HepG2 (cell line): ENCODE measurements around the gene GPC4.

Source experiments
- EHMT2 ChIP-seq: fragments of 200-600 bp; sonication (generic); IDR thresholded peaks from 2 replicates; pipeline ENCODE4 v1.7.0; 2017; ENCODE audit warnings: antibody characterized with exemption, low read depth, low read length, borderline replicate concordance
- ISL2 ChIP-seq: sonication (generic); formaldehyde crosslinking; IDR thresholded peaks from 2 replicates; pipeline ENCODE4 v1.5.0; 2020; ENCODE audit warnings: missing genetic modification reagents
- MAFG ChIP-seq: sonication (generic); formaldehyde crosslinking; IDR thresholded peaks from 2 replicates; pipeline ENCODE4 v1.5.1; 2020; ENCODE audit warnings: mild to moderate bottlenecking, missing genetic modification reagents
- MTA3 ChIP-seq: sonication (generic); formaldehyde crosslinking; IDR thresholded peaks from 2 replicates; pipeline ENCODE4 v1.4.0; 2020; ENCODE audit warnings: missing genetic modification reagents
- ZNF350 ChIP-seq: sonication (generic); formaldehyde crosslinking; IDR thresholded peaks from 2 replicates; pipeline ENCODE4 v1.4.0; 2020; ENCODE audit warnings: mild to moderate bottlenecking, low read depth, missing genetic modification reagents, borderline replicate concordance
- ZNF75D ChIP-seq: sonication (generic); formaldehyde crosslinking; IDR thresholded peaks from 2 replicates; pipeline ENCODE4 v1.8.1; 2023; ENCODE audit warnings: missing genetic modification reagents, mild to moderate bottlenecking, borderline replicate concordance
- ZNF883 ChIP-seq: sonication (generic); formaldehyde crosslinking; IDR thresholded peaks from 2 replicates; pipeline ENCODE4 v1.5.1; 2020; ENCODE audit warnings: mild to moderate bottlenecking, missing genetic modification reagents; ENCODE audit errors: not compliant biosample characterization
- TF ChIP-seq, protein P1 (sequence below): sonication (generic); formaldehyde crosslinking; IDR thresholded peaks from 2 replicates; pipeline ENCODE4 v1.4.0; 2020; ENCODE audit warnings: missing genetic modification reagents
- TF ChIP-seq, protein P2 (sequence below): sonication (generic); formaldehyde crosslinking; IDR thresholded peaks from 2 replicates; pipeline ENCODE4 v1.5.0; 2020; ENCODE audit warnings: mild to moderate bottlenecking, missing genetic modification reagents, moderate library complexity
- TF ChIP-seq, protein P3 (sequence below): fragments of 450-650 bp; IDR thresholded peaks from 2 replicates; pipeline ENCODE4 v1.6.1; 2017; ENCODE audit warnings: mild to moderate bottlenecking
- TF ChIP-seq, protein P4 (sequence below): sonication (generic); formaldehyde crosslinking; IDR thresholded peaks from 2 replicates; pipeline ENCODE4 v1.8.0; 2022; ENCODE audit warnings: missing genetic modification reagents, mild to moderate bottlenecking, borderline replicate concordance

DNA sequence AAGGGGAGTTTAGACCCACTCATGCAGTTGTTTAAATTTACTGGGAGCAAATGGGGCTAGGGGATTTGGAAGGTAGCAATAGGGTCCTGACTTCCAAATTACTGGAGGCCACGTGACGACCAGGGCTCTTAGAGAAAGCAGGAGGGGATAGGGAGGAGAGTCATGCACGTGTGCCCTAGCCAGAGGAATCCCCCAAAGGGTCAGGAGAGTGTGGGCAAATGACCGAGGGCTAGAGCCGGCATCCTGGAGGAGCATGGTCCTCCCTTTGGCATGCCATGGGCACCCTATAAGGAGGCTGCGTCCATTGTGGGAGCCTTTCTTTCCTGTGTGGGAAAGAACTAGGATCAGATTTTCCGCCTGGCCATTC lies 25.5 kb upstream of the GPC4 start:
- TF ChIP-seq ISL2 (CRISPR knock-in tag) (no peak), ZNF883 (no peak), MTA3 (CRISPR knock-in tag) (no peak), ZNF75D (CRISPR knock-in tag) (no peak), MAFG (CRISPR knock-in tag) (no peak), EHMT2 (no peak), ZNF350 (CRISPR knock-in tag) (no peak)
- TF ChIP-seq, protein P1, sequence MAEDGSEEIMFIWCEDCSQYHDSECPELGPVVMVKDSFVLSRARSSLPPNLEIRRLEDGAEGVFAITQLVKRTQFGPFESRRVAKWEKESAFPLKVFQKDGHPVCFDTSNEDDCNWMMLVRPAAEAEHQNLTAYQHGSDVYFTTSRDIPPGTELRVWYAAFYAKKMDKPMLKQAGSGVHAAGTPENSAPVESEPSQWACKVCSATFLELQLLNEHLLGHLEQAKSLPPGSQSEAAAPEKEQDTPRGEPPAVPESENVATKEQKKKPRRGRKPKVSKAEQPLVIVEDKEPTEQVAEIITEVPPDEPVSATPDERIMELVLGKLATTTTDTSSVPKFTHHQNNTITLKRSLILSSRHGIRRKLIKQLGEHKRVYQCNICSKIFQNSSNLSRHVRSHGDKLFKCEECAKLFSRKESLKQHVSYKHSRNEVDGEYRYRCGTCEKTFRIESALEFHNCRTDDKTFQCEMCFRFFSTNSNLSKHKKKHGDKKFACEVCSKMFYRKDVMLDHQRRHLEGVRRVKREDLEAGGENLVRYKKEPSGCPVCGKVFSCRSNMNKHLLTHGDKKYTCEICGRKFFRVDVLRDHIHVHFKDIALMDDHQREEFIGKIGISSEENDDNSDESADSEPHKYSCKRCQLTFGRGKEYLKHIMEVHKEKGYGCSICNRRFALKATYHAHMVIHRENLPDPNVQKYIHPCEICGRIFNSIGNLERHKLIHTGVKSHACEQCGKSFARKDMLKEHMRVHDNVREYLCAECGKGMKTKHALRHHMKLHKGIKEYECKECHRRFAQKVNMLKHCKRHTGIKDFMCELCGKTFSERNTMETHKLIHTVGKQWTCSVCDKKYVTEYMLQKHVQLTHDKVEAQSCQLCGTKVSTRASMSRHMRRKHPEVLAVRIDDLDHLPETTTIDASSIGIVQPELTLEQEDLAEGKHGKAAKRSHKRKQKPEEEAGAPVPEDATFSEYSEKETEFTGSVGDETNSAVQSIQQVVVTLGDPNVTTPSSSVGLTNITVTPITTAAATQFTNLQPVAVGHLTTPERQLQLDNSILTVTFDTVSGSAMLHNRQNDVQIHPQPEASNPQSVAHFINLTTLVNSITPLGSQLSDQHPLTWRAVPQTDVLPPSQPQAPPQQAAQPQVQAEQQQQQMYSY (CRISPR knock-in tag): no peak
- TF ChIP-seq, protein P2, sequence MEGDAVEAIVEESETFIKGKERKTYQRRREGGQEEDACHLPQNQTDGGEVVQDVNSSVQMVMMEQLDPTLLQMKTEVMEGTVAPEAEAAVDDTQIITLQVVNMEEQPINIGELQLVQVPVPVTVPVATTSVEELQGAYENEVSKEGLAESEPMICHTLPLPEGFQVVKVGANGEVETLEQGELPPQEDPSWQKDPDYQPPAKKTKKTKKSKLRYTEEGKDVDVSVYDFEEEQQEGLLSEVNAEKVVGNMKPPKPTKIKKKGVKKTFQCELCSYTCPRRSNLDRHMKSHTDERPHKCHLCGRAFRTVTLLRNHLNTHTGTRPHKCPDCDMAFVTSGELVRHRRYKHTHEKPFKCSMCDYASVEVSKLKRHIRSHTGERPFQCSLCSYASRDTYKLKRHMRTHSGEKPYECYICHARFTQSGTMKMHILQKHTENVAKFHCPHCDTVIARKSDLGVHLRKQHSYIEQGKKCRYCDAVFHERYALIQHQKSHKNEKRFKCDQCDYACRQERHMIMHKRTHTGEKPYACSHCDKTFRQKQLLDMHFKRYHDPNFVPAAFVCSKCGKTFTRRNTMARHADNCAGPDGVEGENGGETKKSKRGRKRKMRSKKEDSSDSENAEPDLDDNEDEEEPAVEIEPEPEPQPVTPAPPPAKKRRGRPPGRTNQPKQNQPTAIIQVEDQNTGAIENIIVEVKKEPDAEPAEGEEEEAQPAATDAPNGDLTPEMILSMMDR (CRISPR knock-in tag): no peak
- TF ChIP-seq, protein P3, sequence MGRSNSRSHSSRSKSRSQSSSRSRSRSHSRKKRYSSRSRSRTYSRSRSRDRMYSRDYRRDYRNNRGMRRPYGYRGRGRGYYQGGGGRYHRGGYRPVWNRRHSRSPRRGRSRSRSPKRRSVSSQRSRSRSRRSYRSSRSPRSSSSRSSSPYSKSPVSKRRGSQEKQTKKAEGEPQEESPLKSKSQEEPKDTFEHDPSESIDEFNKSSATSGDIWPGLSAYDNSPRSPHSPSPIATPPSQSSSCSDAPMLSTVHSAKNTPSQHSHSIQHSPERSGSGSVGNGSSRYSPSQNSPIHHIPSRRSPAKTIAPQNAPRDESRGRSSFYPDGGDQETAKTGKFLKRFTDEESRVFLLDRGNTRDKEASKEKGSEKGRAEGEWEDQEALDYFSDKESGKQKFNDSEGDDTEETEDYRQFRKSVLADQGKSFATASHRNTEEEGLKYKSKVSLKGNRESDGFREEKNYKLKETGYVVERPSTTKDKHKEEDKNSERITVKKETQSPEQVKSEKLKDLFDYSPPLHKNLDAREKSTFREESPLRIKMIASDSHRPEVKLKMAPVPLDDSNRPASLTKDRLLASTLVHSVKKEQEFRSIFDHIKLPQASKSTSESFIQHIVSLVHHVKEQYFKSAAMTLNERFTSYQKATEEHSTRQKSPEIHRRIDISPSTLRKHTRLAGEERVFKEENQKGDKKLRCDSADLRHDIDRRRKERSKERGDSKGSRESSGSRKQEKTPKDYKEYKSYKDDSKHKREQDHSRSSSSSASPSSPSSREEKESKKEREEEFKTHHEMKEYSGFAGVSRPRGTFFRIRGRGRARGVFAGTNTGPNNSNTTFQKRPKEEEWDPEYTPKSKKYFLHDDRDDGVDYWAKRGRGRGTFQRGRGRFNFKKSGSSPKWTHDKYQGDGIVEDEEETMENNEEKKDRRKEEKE: no peak
- TF ChIP-seq, protein P4, sequence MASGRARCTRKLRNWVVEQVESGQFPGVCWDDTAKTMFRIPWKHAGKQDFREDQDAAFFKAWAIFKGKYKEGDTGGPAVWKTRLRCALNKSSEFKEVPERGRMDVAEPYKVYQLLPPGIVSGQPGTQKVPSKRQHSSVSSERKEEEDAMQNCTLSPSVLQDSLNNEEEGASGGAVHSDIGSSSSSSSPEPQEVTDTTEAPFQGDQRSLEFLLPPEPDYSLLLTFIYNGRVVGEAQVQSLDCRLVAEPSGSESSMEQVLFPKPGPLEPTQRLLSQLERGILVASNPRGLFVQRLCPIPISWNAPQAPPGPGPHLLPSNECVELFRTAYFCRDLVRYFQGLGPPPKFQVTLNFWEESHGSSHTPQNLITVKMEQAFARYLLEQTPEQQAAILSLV (CRISPR knock-in tag): no peak
